Activated naive CD4-positive, alpha-beta T cell treated with anti-CD3 and anti-CD28 coated beads, Interleukin-2, amount 10 ng/mL, durations not matched to agents 7 days and 5 days (primary cell): ENCODE results near the gene AANAT.

Source experiments
- CTCF ChIA-PET: fragments of 350-600 bp; sonication (Branson Sonifier 250); formaldehyde crosslinking; loops from one replicate; lab custom pipeline; 2021; ENCODE audit warnings: antibody characterized with exemption; lab: Charles Lee
- DNase-seq: peaks from one replicate; pipeline ENCODE4 v3.0.0-alpha.2; 2020
- H3K27ac Mint-ChIP-seq: one replicate; pipeline ENCODE4 v1.8.0; 2021; ENCODE audit warnings: mild to moderate bottlenecking, moderate library complexity, mixed read lengths
- H3K27me3 Mint-ChIP-seq: one replicate; pipeline ENCODE4 v1.8.0; 2021; ENCODE audit warnings: mild to moderate bottlenecking, mixed read lengths
- H3K36me3 Mint-ChIP-seq: one replicate; pipeline ENCODE4 v1.8.0; 2021; ENCODE audit warnings: mixed read lengths
- H3K4me1 Mint-ChIP-seq: one replicate; pipeline ENCODE4 v1.8.0; 2021; ENCODE audit warnings: mixed read lengths
- H3K4me3 Mint-ChIP-seq: one replicate; pipeline ENCODE4 v1.8.0; 2021; ENCODE audit warnings: mild to moderate bottlenecking, moderate library complexity, mixed read lengths
- H3K9me3 Mint-ChIP-seq: one replicate; pipeline ENCODE4 v1.8.0; 2021; ENCODE audit warnings: mixed read lengths

Gene AANAT

DNA sequence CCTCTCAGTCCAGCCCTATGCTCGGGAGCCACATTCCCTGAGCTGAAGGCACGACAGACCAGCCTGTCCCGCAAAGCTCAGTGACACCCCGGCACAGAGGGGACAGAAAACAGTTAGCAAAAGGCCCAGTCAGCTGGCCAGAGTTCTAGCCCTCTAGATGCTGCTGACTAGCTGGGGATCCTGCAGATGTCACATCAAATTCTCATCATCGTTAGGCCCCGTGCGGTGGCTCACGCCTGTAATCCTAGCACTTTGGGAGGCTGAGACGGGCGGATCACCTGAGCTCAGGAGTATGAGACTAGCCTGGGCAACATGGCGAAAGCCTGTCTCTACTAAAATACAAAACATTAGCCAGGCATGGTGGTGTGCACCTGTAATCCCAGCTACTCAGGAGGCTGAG, 31.7 kb upstream of the AANAT start:
- H3K9me3 Mint-ChIP-seq = no peaks in the 10 kb centered on the region
- H3K27ac Mint-ChIP-seq = no peak overlapping the region
- no peak for DNase-seq
- no peaks in the 10 kb centered on the region for H3K27me3 Mint-ChIP-seq
- no peak overlapping the region for H3K4me3 Mint-ChIP-seq
- peaks cover 4% of the 10 kb centered on the region for H3K4me1 Mint-ChIP-seq
- CTCF ChIA-PET = interaction anchor here (1.5 to 3.3 kb wide), 4 partner anchors 17 to 51 kb away, joined by 3 to 10 read pairs (median 6); partner anchors contain the start of genes SPHK1 and UBE2O
- no peaks in the 10 kb centered on the region for H3K36me3 Mint-ChIP-seq

DNA sequence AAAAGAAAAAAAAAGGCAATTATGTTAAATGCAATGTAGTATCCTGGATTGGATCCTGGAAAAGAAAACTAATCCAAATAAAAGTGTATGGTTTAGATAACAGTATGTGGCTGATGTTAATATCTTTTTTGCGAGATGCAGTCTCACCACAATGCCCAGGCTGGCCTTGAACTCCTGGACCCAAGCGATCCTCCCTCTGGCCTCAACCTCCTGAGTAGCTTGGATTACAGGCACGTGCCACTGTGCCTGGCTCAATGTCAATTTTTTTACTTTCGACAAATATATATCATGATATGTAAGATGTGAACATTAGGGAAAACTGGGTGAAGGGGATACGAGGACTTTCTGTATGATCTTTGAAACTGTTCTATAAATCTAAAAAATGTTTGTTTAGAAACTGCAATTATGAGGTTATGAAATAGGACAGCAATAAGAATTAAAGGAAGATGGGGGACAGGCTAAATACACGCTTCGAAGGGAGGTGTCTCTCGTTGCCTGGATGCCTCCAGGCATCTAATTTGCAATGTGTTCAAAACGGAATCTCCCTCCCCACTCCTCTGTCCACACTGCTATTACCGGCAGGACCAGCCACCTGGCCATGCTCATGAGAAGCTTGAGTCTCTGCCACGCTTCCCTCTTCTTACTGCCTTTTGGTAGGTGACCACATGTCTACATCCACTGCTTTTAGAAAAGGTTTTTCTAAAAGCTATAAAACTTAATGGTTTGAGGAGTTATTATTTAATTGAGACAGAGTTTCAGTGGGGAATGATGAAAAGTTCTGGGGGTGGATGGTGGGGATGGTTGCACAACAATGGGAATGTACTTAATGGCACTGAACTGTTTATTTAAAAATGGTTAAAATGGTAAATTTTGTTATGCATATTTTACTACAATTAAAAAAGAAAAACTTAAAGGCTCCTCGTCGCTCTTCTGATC, 29.7 kb upstream of the AANAT start:
- peaks cover 15% of the 10 kb centered on the region for H3K4me1 Mint-ChIP-seq
- no peak overlapping the region for H3K4me3 Mint-ChIP-seq
- no peaks in the 10 kb centered on the region for H3K9me3 Mint-ChIP-seq
- H3K36me3 Mint-ChIP-seq = no peaks in the 10 kb centered on the region
- H3K27me3 Mint-ChIP-seq = no peaks in the 10 kb centered on the region
- H3K27ac Mint-ChIP-seq = no peak overlapping the region
- no peak for DNase-seq
- CTCF ChIA-PET = no interaction called here

DNA sequence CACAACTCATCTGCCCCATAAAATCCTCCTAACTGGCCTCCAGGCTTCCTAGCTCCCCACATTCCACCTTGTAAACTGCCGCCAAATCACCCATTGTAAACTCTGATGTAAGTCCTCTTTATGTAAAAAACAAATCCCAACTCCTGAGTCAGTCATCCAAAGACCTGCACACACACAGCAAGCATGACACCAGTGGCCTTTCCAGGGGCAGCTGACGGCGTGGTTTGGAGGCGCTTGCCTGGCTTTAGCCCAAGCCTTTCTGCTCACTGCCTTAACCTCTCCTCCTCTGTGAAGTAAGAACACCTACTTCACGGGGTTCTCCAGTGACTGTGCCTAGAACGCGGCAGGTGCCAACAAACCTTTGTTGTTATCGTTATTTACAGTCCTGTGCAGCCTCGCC, 28.5 kb upstream of the AANAT start:
- H3K4me1 Mint-ChIP-seq = peaks cover 26% of the 10 kb centered on the region
- H3K4me3 Mint-ChIP-seq = no peak overlapping the region
- H3K9me3 Mint-ChIP-seq = no peaks in the 10 kb centered on the region
- CTCF ChIA-PET = interaction anchor here (1.0 kb wide), 1 partner anchor 25 kb away, joined by 4 read pairs; no protein-coding TSS in a partner anchor
- no peaks in the 10 kb centered on the region for H3K27me3 Mint-ChIP-seq
- no peak overlapping the region for H3K27ac Mint-ChIP-seq
- DNase-seq = no peak
- no peaks in the 10 kb centered on the region for H3K36me3 Mint-ChIP-seq

DNA sequence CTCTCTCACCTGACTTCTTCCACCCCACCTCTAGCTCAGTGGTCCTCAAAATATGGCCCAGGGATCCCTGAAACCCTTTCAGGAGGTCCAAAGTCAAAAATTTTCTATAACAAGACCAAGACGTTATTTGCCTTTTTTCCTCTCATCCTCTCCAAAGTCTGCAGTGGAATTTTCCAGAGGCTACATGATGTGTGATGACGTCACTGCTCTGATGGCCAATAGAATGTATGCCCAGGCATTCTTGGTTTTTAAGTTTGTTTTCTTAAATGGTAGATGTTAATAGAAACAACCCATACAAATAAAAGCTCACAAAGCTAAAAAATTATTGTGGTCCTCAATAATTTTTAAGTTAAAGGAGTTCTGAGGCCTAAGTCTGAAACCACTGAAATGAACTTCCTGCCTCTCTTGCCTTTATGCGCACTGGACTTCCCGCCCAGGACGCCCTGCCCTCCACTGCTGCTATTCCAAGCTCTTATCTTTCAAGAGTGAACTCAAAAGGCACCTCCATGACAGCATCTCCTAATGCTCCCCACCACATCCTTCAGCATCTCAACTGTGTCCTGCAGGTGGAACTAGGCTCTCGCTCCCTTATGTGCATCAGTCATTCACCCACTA, 28.0 kb upstream of the AANAT start:
- Mint-ChIP-seq H3K9me3 (no peaks in the 10 kb centered on the region), H3K4me3 (no peak overlapping the region), H3K4me1 (peaks cover 26% of the 10 kb centered on the region), H3K27ac (no peak overlapping the region), H3K36me3 (no peaks in the 10 kb centered on the region), H3K27me3 (no peaks in the 10 kb centered on the region)
- DNase-seq = no peak
- CTCF ChIA-PET = interaction anchor here (1.0 kb wide), 1 partner anchor 25 kb away, joined by 4 read pairs; no protein-coding TSS in a partner anchor

DNA sequence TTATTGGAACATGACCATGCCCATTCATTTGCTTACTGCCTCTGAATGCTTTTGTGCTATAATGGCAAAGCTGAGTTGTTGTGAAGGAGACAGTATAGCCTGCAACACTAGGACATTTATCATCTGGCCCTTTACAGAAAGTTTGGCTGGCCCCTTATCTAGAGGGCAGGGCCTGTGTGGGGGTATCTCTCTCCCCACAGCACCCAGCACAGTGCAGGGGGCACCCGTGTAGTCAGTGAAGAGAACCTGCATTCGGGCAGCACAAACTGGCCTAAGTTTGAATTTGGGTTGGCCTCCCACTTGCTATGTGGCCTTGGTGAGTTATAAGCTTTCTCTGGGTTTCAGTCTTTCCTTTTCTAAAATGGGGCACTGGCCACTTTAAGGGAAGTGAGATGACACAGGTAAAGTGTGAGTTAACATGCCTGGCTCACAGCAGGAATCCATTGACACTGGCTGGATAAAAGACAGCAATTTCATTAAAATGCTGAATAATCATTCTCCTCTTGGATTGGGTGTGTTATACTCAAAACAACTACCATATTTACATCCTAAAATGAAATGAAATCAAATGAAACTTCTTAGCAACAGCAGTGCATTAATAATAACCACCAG, 26.5 kb upstream of the AANAT start:
- Mint-ChIP-seq H3K27me3 (no peaks in the 10 kb centered on the region), H3K4me3 (no peak overlapping the region), H3K4me1 (peaks cover 39% of the 10 kb centered on the region), H3K9me3 (no peaks in the 10 kb centered on the region), H3K36me3 (no peaks in the 10 kb centered on the region), H3K27ac (no peak overlapping the region)
- no peak for DNase-seq
- CTCF ChIA-PET = interaction anchor here (1.0 to 1.3 kb wide), 2 partner anchors 12 to 17 kb away, joined by 3 read pairs; partner anchors contain the start of gene UBE2O

DNA sequence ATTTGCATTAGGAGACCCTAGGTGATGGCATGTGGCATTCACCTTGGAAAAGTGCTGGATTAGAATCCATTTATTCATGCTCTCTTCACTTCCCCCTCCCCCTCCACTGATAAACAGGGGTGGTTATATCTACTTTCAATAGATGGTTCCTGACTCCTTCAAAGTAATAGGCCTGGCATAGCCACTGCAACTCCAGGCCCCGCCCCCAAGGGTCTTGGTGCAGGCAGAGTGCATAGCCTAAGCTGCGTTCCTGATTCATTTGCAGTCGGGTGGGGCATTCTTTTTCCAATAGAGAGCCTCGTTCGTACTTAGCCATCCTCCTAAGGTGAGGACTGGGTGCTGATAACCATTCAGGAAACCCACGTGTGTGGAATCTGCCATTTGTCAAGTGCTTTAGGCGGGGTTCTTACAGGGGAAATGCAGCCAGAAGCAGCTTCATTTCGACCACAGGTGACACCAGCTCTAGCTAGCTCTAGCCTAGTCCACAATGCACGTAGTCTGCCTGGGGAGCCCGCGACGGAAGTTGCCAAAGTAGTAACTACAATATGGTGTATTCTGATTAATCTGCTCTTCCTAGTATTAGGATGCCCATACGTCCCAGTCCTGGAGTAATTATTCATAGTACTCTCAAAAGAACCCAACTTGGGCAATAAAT, 25.6 kb upstream of the AANAT start:
- H3K4me3 Mint-ChIP-seq = no peak overlapping the region
- CTCF ChIA-PET = no interaction called here
- DNase-seq = no peak
- no peak overlapping the region for H3K27ac Mint-ChIP-seq
- H3K36me3 Mint-ChIP-seq = no peaks in the 10 kb centered on the region
- H3K9me3 Mint-ChIP-seq = no peaks in the 10 kb centered on the region
- H3K27me3 Mint-ChIP-seq = no peaks in the 10 kb centered on the region
- peaks cover 46% of the 10 kb centered on the region for H3K4me1 Mint-ChIP-seq

DNA sequence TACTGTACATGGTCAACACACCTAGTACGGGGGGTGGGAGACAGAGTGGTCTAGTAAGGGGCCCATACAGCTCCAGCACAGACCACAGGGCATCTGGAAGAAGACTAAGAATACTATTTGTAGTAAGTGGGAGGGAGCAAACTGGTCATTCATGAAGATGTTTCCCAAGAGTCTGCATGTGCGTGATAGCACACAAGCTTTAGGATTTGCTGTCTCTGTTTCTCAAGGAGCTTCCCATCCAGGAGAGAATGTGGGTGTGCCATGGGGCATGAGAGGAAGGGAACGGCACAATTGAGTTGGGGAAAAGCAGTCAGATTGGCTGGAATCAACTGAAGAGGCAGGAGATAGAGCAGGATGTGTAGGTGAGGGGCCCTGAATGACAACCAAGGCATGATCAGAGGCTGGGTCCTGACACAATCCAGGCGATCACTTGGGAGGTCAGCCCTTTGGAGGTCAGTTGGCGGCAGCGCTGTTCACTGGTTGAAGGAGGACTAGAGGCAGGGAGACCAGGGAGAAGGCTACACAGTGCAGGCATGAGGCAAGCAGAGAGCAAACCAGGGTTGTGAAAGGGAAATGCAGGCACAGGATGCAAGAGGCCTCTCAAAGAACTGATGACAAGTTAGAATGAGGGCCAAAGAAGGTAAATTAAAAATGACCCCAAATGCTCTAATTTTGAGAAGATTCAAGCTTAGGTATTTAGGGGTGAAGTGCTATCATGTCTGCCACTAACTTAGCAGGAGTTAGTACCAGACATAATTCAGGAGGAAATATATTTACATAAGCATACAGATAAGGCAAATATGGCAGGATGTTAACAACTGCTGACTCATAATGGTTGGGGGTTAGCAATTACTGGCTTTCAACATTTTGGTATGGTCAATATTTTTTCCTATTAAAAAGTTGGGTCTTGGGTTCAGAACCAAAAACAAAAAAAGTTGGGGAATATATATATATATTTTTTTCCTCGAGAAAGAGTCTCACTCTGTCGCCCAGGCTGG, 24.8 kb upstream of the AANAT start:
- Mint-ChIP-seq H3K36me3 (no peaks in the 10 kb centered on the region), H3K27me3 (no peaks in the 10 kb centered on the region), H3K4me1 (peaks cover 53% of the 10 kb centered on the region), H3K9me3 (no peaks in the 10 kb centered on the region), H3K27ac (no peak overlapping the region), H3K4me3 (no peak overlapping the region)
- DNase-seq = no peak
- CTCF ChIA-PET = no interaction called here

DNA sequence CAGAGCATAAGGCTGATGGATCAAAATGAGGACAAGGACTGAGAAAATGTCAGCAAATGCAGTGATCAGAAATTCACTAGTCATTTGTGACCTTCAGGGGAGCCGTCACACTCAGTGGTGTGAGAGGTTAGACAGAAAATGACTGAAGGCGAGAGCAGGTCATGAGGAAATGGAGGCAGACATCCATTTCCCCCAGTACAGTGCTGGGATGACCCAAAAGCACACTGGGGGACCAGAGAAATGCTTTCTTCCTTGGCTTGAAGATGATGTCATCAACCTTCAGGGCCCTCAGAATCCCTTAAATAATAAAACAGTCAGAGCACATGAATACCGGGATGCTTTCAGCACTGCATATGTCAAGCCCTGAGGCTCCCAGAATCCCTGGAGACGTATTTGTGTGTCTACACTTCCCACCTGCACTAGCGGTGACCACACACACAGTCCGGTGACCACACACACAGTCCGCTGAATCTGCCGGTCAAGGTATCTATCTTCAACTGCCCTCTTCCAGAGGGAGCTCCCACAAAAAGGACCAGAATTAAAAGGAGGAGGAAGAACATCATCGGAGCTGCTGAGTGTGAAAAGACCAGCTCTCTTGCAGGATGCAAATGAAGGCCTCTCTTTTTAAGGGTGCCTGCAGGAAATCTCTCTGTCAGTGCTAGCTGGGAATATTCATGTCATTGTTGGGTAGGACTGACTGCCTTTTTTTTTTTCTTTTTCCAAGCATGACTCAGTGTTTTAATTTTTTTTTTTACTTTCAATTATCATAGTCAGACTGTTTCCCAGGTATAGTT, 22.7 kb upstream of the AANAT start:
- Mint-ChIP-seq H3K9me3 (no peaks in the 10 kb centered on the region), H3K27ac (no peak overlapping the region), H3K4me3 (no peak overlapping the region), H3K36me3 (no peaks in the 10 kb centered on the region), H3K4me1 (peaks cover 63% of the 10 kb centered on the region), H3K27me3 (no peaks in the 10 kb centered on the region)
- no peak for DNase-seq
- CTCF ChIA-PET = interaction anchor here (0.8 to 1.0 kb wide), 2 partner anchors 36 to 48 kb away, joined by 3 to 4 read pairs; no protein-coding TSS in a partner anchor

DNA sequence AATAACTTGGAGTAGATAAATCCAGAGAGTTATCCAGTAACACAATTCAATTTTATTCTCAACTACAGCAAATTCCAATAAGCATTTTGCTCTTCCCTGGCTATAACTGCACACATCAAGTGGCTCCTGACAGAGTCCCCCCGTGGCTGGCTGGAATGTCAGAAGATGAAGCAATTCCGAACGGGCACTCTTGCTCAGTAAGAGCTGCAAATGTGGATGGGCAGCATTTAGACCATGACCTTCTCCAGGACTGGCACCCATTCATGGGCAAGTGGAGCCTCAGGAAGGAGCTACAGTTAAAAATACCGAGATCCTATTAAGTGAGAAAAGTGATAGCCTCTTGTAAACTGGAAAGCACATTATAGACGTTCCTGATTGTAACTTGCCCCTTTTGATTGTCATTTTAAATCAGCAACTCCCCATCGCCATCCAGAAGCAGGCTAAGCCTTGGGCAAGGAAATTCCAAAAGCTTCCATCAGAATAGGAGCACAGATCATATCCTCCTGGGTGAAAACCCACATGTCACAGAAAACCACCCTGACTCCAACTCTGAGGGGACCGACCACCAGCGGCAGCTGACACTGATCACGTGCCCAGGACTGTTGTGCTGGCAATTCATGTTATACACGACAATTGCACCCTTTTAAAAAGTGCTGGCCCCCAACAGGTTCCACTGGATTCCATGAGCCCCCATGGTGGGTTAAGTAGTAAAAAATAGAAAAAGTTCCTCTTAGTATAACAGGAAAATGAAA, 21.5 kb upstream of the AANAT start:
- H3K4me1 Mint-ChIP-seq = peaks cover 71% of the 10 kb centered on the region
- no peak for DNase-seq
- no peak overlapping the region for H3K4me3 Mint-ChIP-seq
- H3K27me3 Mint-ChIP-seq = no peaks in the 10 kb centered on the region
- H3K9me3 Mint-ChIP-seq = no peaks in the 10 kb centered on the region
- H3K36me3 Mint-ChIP-seq = peaks cover 5% of the 10 kb centered on the region
- CTCF ChIA-PET = no interaction called here
- no peak overlapping the region for H3K27ac Mint-ChIP-seq

DNA sequence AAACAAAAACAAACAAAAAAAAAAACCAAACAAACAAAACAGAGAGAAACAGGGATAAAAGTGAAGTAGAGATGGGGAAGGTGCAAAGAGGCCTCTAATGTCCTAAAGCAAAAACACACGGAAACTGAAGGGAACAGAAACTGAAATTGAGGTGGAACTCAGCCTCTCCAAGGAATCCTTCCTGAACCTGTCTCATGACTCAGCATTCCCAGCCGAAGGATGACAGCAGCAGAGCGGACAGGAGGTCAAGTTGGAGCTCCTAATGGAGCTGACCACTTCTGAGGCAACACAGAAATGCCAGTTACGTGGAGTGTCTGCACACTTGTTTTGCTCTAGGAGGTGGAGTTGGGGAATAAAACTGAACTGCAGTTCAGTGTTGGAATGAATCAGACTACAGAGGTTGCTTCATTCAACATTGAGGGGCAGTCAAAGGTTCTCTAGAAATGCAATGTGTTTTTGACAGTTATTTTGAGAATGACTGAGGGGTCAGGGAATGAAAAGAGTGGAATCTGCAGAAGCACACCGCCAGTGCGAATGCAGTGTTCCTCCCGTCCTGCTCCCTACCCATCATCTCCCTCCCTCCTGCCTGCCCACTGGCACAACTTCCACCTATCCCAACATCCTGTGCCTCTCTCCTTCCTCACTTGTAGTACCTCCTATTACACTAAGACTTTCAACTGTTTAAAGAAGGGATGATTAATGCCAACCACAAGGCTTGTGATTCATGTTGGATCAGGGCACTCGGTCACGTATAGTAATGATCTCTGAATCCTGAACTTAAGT, 20.8 kb upstream of the AANAT start:
- H3K4me3 Mint-ChIP-seq = no peak overlapping the region
- peaks cover 8% of the 10 kb centered on the region for H3K36me3 Mint-ChIP-seq
- H3K9me3 Mint-ChIP-seq = no peaks in the 10 kb centered on the region
- CTCF ChIA-PET = no interaction called here
- H3K27ac Mint-ChIP-seq = no peak overlapping the region
- peaks cover 78% of the 10 kb centered on the region for H3K4me1 Mint-ChIP-seq
- H3K27me3 Mint-ChIP-seq = no peaks in the 10 kb centered on the region
- no peak for DNase-seq

DNA sequence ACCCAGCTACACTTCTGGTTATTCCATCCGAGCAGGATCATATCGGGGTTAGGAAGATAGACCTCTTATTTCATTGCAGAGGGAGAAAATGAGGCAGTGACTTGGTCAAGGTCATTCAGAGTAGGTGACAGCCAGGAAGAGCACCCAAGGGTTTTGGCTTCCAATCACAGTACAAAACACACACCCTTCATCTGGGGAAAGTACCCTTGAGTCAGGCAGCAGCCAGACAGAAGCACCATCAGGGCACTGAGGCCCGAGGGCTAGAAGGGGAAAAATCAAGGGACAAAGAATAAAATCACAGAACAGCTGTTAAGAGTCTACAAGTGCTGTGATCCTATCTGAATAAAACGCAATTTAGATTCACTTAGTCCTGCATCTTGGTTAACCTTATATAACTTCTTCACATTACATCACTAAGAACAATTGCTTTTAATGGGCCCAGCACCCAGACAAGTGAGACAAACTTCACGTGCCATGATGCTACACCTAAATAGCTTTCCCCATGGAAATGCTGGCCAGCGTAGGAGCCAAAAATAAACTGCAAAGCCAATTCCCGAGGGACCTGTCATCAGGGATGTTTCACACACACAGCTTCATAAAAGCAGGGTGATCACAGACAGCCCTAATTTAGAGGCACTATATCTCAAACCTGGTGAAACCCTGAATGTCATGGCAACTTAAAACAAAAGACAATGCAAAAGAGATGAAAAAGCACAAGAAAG, 19.3 kb upstream of the AANAT start:
- H3K4me1 Mint-ChIP-seq = peaks cover 70% of the 10 kb centered on the region
- peaks cover 8% of the 10 kb centered on the region for H3K36me3 Mint-ChIP-seq
- DNase-seq = no peak
- peaks cover 1% of the 10 kb centered on the region for H3K27me3 Mint-ChIP-seq
- H3K4me3 Mint-ChIP-seq = no peak overlapping the region
- CTCF ChIA-PET = interaction anchor here (1.3 kb wide), 1 partner anchor 51 kb away, joined by 3 read pairs; no protein-coding TSS in a partner anchor
- H3K27ac Mint-ChIP-seq = no peak overlapping the region
- no peaks in the 10 kb centered on the region for H3K9me3 Mint-ChIP-seq
